Measurements from ENCODE around the gene ALDH4A1. TPM values are rescaled to one million over a fixed set of nuclear protein-coding genes. Genes with fewer than 3 reads are reported as not detected.
"Not testable (repeated sequence)": the region's sequence is repeated elsewhere in the genome, so short reads cannot be mapped to it uniquely, and the experiment has no call there.

ALDH4A1 gene
- total RNA-seq, 2 donors from 2014 or later: 4.7 to 15.5 TPM

DNA sequence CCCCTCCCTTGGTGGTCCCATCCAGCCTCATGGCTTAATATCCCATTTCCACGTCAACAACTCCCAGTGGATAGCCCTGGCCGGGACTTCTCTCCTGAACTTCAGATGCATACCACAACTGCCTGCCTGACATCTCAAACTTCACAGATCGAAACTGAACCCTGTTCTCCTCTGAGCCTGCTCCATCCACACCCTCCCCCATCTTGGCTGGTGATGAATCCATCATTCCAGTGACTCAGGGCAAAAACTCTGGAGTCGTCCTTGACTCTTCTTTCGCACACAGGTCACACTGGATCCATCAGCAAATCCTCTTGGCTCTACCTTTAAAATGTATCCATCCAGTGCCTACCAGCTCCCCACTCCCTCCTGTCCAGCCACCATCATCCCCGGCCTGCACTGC lies 46.8 kb downstream of the ALDH4A1 start:
- Histone ChIP-seq H3K9me3 (no peaks in the 10 kb centered on the region), H3K27ac (no peak overlapping the region), H3K36me3 (replicated peaks in 1 of 2; ENCODE audit: insufficient read depth in 1 of 2, low read depth in 2 of 2) (no peaks in the 10 kb centered on the region), H3K27me3 (no peaks in the 10 kb centered on the region), H3K4me1 (no peaks in the 10 kb centered on the region), H3K4me3 (no peak overlapping the region)
- TF ChIP-seq, protein P1, sequence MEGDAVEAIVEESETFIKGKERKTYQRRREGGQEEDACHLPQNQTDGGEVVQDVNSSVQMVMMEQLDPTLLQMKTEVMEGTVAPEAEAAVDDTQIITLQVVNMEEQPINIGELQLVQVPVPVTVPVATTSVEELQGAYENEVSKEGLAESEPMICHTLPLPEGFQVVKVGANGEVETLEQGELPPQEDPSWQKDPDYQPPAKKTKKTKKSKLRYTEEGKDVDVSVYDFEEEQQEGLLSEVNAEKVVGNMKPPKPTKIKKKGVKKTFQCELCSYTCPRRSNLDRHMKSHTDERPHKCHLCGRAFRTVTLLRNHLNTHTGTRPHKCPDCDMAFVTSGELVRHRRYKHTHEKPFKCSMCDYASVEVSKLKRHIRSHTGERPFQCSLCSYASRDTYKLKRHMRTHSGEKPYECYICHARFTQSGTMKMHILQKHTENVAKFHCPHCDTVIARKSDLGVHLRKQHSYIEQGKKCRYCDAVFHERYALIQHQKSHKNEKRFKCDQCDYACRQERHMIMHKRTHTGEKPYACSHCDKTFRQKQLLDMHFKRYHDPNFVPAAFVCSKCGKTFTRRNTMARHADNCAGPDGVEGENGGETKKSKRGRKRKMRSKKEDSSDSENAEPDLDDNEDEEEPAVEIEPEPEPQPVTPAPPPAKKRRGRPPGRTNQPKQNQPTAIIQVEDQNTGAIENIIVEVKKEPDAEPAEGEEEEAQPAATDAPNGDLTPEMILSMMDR (IDR thresholded peaks at IDR 0.05): no peak
- no peak for TF ChIP-seq POLR2A (IDR thresholded peaks at IDR 0.05)
- WGBS, 2 donors: 69 to 70% methylated on average over 6 of the region's 6 CpGs
- DNase-seq: no peak
- intact Hi-C loops (cut with DNase I): no loop called here
- ATAC-seq: no peak

DNA sequence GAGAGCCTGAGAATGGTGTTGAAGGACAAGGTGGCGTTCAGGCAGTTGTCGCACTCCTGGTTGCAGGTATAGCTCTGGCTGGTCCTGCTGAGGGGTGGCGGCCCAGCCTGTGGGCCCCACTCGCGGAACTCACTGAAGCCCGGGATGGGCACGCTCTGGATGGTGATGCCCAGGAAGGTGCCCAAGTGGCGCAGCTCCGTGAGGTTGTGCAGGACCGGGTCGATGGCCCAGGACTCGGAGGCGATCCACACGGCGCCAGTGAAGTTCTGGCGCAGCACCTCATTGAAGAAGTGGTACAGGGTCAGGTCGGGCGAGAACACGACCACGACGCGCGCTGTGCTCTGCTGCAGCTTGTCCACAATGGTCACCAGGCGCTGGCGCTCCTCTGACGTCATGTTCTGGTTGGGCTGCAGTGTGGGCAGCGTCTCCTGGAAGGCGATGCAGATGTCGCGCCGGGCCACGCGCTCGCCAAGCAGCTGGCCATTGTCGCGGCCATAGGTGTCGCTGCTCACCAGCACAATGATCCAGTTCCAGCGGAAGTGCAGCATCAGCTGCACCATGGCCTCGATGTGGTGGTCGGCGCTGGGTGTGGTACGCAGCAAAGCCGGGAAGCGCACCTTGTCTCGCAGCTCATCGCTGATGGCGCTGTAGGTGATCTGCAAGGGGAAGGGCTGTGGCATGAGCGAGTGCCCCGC lies 47.9 kb downstream of the ALDH4A1 start:
- H3K27me3 ChIP-seq: no peaks in the 10 kb centered on the region
- H3K4me3 ChIP-seq: no peak overlapping the region
- H3K4me1 ChIP-seq: no peaks in the 10 kb centered on the region
- no peak for DNase-seq
- WGBS, 2 donors: 78 to 91% methylated on average over 9 to 49 of the region's 49 CpGs
- no peaks in the 10 kb centered on the region for H3K36me3 ChIP-seq (replicated peaks in 1 of 2; ENCODE audit: insufficient read depth in 1 of 2, low read depth in 2 of 2)
- intact Hi-C loops (cut with DNase I): no loop called here
- no peaks in the 10 kb centered on the region for H3K9me3 ChIP-seq
- H3K27ac ChIP-seq: no peak overlapping the region
- TF ChIP-seq POLR2A (IDR thresholded peaks at IDR 0.05): no peak
- TF ChIP-seq, protein P1 (IDR thresholded peaks at IDR 0.05): no peak
- no peak for ATAC-seq

DNA sequence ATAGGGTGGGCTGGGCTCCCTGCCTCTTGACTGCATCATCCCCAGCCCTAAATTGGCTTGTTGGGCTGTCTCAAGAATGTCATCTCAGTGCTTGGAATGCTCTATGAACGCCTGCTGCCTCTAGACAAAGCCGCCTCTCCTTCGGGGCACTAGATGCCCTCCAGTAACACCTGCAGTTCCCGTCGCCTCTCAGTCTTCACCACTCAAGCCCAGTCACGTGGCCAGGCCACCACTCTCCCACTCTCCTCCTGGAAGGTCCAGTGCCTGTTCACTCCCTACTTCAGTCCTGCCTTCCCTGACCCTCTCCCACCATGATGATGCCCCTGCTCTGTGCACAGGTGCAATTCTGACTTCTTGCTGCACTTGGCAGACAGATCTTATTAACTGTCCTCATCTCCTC lies 49.9 kb downstream of the ALDH4A1 start:
- WGBS, 2 donors: 19 to 30% methylated on average over 3 to 6 of the region's 6 CpGs
- intact Hi-C loops (cut with DNase I): no loop called here
- Histone ChIP-seq H3K27me3 (no peaks in the 10 kb centered on the region), H3K4me1 (no peaks in the 10 kb centered on the region), H3K4me3 (no peak overlapping the region), H3K9me3 (no peaks in the 10 kb centered on the region), H3K27ac (no peak overlapping the region), H3K36me3 (replicated peaks in 1 of 2; ENCODE audit: insufficient read depth in 1 of 2, low read depth in 2 of 2) (no peaks in the 10 kb centered on the region)
- no peak for DNase-seq
- TF ChIP-seq POLR2A (IDR thresholded peaks at IDR 0.05): no peak
- TF ChIP-seq, protein P1 (IDR thresholded peaks at IDR 0.05): no peak
- ATAC-seq: no peak

DNA sequence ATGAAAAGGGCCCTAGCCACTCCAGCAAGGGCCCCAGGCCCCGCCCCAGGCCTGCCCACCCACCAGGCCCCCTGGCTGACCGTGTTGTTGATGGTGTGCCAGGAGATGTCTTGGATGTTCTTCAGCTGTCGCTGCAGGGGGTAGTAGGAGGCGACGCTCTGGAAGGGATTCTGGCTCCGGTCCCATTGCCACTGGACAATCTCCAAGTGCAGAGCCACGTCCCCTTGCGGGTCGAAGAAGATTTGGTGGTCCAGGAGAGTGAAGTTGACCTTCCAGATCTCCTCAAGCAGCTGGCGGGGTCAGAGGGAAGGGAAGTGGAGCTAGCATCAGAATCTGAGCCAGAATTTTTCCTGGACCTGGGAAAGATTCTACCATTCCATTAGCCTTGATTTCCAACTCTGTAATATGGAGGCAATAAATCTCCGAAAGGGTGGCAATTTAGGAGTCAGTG lies 53.1 kb downstream of the ALDH4A1 start:
- TF ChIP-seq, protein P1 (IDR thresholded peaks at IDR 0.05): no peak
- TF ChIP-seq POLR2A (IDR thresholded peaks at IDR 0.05): no peak
- intact Hi-C loops (cut with DNase I): no loop called here
- Histone ChIP-seq H3K27ac (no peak overlapping the region), H3K4me1 (no peaks in the 10 kb centered on the region), H3K36me3 (replicated peaks in 1 of 2; ENCODE audit: insufficient read depth in 1 of 2, low read depth in 2 of 2) (no peaks in the 10 kb centered on the region), H3K9me3 (no peaks in the 10 kb centered on the region), H3K27me3 (no peaks in the 10 kb centered on the region), H3K4me3 (no peak overlapping the region)
- WGBS, 2 donors: 66 to 72% methylated on average over 8 to 11 of the region's 11 CpGs
- ATAC-seq (no peak), DNase-seq (no peak)

DNA sequence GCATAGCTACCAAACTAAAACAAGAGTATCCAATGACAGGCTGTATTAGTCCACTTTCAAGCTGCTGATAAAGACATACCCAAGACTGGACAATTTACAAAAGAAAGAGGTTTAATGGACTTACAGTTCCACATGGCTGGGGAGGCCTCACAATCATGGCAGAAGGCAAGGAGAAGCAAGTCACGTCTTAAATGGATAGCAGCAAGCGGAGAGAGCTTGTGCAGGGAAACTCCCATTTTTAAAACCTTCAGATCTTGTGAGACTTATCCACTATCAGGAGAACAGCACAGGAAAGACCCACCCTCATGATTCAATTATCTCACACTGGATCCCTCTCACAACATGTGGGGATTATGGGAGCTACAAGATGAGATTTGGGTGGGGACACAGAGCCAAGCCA lies 54.6 kb downstream of the ALDH4A1 start:
- H3K4me3 ChIP-seq; H3K9me3 ChIP-seq; H3K36me3 ChIP-seq (replicated peaks in 1 of 2; ENCODE audit: insufficient read depth in 1 of 2, low read depth in 2 of 2); ATAC-seq; DNase-seq; H3K27me3 ChIP-seq; H3K27ac ChIP-seq; intact Hi-C loops (cut with DNase I); H3K4me1 ChIP-seq: not testable (repeated sequence)
- 75 to 78% methylated on average over 2 of the region's 2 CpGs for WGBS, 2 donors
